Colon (tissue), 2 donors: ENCODE results near the gene TRMU.
"Not testable (repeated sequence)": the region's sequence is repeated elsewhere in the genome, so short reads cannot be mapped to it uniquely, and the experiment has no call there.

Experiments used
- FAIRE-seq: peaks from 2 replicates; lab custom pipeline; 2012; peaks lifted over from hg19 to GRCh38; lab: Jason Lieb, UNC
- donor health status: control.
- donor health status: control.

Gene TRMU

GRCh38 chr22:46303347-46303965 is 32.1 kb upstream of the TRMU start:
- FAIRE-seq = no peak

GRCh38 chr22:46308283-46308988 is 27.1 kb upstream of the TRMU start:
- no peak for FAIRE-seq

GRCh38 chr22:46309526-46310085 is 25.9 kb upstream of the TRMU start:
- FAIRE-seq = no peak

GRCh38 chr22:46312056-46312455 is 23.5 kb upstream of the TRMU start:
- no peak for FAIRE-seq

GRCh38 chr22:46312848-46313247 is 22.7 kb upstream of the TRMU start:
- FAIRE-seq = not testable (repeated sequence)

- FAIRE-seq = no peak
These were observed 19.5 kb upstream of the TRMU start for GRCh38 chr22:46315976-46316375.

- FAIRE-seq = no peak
These were observed 17.9 kb upstream of the TRMU start for GRCh38 chr22:46317646-46318045.

- no peak for FAIRE-seq
These were observed 16.9 kb upstream of the TRMU start for GRCh38 chr22:46318576-46318975.

GRCh38 chr22:46319319-46319718 is 16.2 kb upstream of the TRMU start:
- no peak for FAIRE-seq

GRCh38 chr22:46320166-46320710 is 15.3 kb upstream of the TRMU start:
- FAIRE-seq = no peak

GRCh38 chr22:46320716-46321386 is 14.7 kb upstream of the TRMU start:
- no peak for FAIRE-seq

- FAIRE-seq = no peak
These were observed 12.8 kb upstream of the TRMU start for GRCh38 chr22:46322711-46323110.

GRCh38 chr22:46323162-46323561 is 12.4 kb upstream of the TRMU start:
- no peak for FAIRE-seq

GRCh38 chr22:46326066-46326680 is 9.3 kb upstream of the TRMU start:
- no peak for FAIRE-seq

- no peak for FAIRE-seq
These were observed 7.6 kb upstream of the TRMU start for GRCh38 chr22:46327691-46328465.

GRCh38 chr22:46328797-46329196 is 6.7 kb upstream of the TRMU start:
- no peak for FAIRE-seq

GRCh38 chr22:46329616-46330015 is 5.9 kb upstream of the TRMU start:
- no peak for FAIRE-seq

- no peak for FAIRE-seq
These were observed 5.1 kb upstream of the TRMU start for GRCh38 chr22:46330426-46330825.

GRCh38 chr22:46331496-46331895 is 4.0 kb upstream of the TRMU start:
- FAIRE-seq = no peak

GRCh38 chr22:46336119-46337078 is 885 bp downstream of the TRMU start:
- no peak for FAIRE-seq
